ENCODE data around the gene SUN2.

DNA sequence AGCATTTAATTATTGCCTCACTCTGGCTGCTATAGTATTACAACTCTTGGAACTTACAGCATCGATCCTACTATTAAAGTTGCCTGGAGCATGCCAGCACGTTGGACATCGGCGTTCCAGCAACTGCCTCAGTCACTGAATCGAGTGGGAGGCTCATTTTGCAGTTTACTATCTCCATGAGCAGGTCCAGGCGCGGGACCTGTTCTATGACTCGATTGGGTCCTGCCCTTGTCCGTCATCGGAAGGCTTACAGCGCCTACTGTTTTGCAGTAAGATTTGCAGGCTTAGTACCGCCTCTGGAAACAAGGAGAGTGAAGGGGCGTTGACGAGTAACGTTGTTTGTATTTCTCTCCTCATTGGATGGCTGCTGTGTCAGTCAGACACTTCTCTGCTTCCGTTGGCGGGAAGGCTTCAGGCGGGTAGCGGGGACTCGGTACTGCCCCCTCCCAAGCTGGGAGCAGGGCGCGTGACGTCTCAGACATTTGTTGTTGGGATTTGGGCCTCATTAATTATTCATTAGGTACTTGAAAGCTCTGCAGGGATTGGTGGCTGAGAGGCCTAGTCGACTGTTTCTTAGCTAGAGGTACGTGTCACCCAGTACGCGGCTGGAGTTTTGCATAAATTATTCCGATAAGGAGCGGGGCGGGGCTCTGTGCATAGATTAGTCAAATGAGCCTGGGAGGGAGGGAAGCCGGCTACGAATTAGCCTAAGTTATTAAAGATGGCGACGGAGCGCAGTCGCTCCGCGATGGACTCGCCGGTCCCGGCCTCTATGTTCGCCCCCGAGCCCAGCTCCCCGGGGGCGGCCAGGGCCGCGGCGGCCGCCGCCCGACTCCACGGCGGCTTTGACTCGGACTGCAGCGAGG, 50.3 kb downstream of the SUN2 start, which contains the start of gene GTPBP1:
- TF ChIP-seq, protein P1, sequence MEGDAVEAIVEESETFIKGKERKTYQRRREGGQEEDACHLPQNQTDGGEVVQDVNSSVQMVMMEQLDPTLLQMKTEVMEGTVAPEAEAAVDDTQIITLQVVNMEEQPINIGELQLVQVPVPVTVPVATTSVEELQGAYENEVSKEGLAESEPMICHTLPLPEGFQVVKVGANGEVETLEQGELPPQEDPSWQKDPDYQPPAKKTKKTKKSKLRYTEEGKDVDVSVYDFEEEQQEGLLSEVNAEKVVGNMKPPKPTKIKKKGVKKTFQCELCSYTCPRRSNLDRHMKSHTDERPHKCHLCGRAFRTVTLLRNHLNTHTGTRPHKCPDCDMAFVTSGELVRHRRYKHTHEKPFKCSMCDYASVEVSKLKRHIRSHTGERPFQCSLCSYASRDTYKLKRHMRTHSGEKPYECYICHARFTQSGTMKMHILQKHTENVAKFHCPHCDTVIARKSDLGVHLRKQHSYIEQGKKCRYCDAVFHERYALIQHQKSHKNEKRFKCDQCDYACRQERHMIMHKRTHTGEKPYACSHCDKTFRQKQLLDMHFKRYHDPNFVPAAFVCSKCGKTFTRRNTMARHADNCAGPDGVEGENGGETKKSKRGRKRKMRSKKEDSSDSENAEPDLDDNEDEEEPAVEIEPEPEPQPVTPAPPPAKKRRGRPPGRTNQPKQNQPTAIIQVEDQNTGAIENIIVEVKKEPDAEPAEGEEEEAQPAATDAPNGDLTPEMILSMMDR (IDR thresholded peaks at IDR 0.05), result peak in 1 of 3 experiments; percentile 4
- peak; percentile 96 for TF ChIP-seq POLR2A (IDR thresholded peaks at IDR 0.05)
